ENCODE measurements around the gene PAFAH1B1.

PAFAH1B1 gene

GRCh38 chr17:2724784-2725164, 131.3 kb downstream of the PAFAH1B1 start:
- no peak for DNase-seq

DNA sequence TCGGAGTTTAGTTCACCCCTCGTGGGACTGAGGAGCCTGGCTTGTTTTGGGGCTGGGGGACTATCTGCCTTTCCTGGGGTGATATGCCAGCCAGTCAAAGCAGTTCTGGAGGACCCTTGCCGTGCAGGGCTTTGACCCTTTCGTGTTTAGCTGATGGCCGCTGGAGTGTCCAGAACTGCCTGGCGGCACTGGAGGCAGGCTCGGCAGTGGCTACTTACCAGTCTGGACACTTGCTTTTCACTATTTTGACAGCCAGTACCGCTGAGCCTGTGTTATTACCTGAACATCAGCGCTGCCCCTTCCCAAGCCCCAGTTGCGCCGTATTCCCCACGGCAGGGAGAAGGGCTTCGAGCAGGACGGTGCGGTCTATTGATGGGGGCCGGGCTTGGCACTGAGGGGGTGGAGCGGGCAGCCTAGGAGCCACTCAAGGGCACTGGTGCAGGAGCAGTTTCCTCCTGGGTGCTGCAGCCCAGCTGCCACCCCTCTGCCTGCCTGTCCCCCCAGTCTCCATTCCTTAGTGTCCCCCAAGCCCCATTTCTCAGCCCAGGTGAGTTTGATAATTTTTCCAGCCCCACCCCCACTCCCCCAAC, 137.4 kb downstream of the PAFAH1B1 start:
- DNase-seq, result no peak

DNA sequence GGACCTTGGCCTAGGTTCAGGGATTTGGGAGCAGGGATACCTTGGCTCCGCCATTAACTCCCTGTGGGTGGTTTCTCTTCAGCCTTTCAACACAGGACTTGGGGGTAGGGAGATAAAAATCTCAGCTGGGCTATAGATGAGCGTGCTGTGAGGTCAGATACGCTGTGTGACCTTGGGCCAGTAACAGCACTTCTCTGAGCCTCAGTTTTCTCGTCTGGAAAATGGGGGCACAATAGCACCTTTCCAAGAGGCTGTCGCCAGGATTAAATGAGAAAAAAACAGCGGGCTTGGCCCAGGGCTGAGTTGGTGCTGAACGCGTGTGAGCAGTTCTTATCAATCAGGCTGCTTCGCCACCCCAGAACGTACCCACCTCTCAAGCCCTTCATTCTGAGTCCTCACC, 138.4 kb downstream of the PAFAH1B1 start:
- no peak for DNase-seq

DNA sequence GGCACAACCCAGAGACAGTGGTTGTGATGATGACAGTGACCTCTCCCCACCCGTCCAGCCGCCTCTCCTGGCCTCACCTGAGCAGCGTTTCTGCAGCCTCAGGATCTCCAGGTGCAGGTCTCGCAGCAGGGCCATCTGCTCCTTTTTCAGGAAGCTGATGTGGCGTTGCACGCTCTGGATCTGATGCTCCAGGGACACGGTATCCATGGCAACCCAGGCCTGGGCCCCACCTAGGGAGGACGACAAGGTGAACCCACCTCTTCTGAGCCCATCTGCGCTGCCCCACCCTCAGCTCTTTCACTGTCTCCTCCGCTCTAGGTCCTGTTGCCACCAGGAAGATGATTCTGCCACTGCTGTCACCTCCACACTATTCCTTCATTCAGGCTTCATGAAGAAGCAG, 141.5 kb downstream of the PAFAH1B1 start:
- DNase-seq, result no peak

Data from NCI-H1930 (cell line).